ENCODE measurements around the gene STARD13.

GRCh38 chr13:33277037-33277740 lies 8.4 kb downstream of the STARD13 start:
- no peak for TF ChIP-seq CTCF (conservative IDR thresholded peaks at IDR 0.05; ENCODE audit: low read length)
- no peak for TF ChIP-seq EZH2phosphoT487 (IDR thresholded peaks at IDR 0.05; ENCODE audit: borderline replicate concordance, low read depth, low read length)

Measured in OCI-LY7 (cell line).